ENCODE measurements around the gene NCOR2. TPM values are rescaled to one million over a fixed set of nuclear protein-coding genes. Genes with fewer than 3 reads are reported as not detected.
A peak's percentile ranks its signal among the peaks of the same experiment; 100 is the strongest.

Gene NCOR2
- total RNA-seq, 3 donors from 2014 or later: 127 to 160 (median 135) TPM

DNA sequence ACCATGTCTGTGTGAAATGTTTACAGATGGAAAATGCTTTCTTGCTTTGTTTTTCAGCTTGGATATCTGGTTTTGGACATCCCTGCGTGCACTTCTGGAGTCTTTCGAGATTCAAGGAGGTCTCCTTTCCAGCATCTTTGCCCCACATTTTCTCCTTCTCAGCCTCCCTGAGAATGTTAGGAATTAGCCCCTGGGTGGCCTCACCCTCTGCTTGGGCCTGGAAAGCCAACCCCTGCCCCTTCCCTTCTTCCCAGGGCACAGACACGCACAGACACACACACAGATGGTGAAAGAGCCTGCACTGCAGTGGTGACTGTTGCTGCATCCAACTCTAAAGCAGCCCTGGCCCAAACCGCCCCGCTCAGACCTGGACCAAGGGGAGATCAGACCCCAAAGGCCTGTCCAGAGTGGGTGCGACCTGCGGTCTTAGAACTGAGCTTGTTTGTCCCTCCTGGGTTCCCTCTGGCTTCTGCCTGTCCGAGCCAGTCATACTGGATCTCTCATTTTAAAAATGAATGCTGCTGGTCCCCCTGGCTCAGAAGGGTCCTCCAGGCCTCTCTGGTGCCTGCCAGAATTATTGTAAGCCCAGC, 8.7 kb upstream of the NCOR2 start:
- no peak for ATAC-seq
- Mint-ChIP-seq H3K27me3 (ENCODE audit: low read depth) (no peaks in the 10 kb centered on the region), H3K4me1 (ENCODE audit: low read depth) (no peaks in the 10 kb centered on the region), H3K36me3 (ENCODE audit: insufficient read depth) (no peaks in the 10 kb centered on the region), H3K4me3 (no peak overlapping the region), H3K9me3 (peaks cover 11% of the 10 kb centered on the region)
- DNase-seq: no peak

GRCh38 chr12:124573839-124574786, 6.7 kb upstream of the NCOR2 start:
- Mint-ChIP-seq H3K9me3 (peaks cover 3% of the 10 kb centered on the region), H3K4me1 (ENCODE audit: low read depth) (no peaks in the 10 kb centered on the region), H3K36me3 (ENCODE audit: insufficient read depth) (no peaks in the 10 kb centered on the region), H3K4me3 (no peak overlapping the region), H3K27me3 (ENCODE audit: low read depth) (no peaks in the 10 kb centered on the region)
- no peak for DNase-seq
- no peak for ATAC-seq

- Mint-ChIP-seq H3K4me1 (ENCODE audit: low read depth) (peaks cover 3% of the 10 kb centered on the region), H3K9me3 (no peaks in the 10 kb centered on the region), H3K27me3 (ENCODE audit: low read depth) (no peaks in the 10 kb centered on the region), H3K36me3 (ENCODE audit: insufficient read depth) (no peaks in the 10 kb centered on the region), H3K4me3 (no peak overlapping the region)
- DNase-seq (no peak), ATAC-seq (no peak)
These were observed 4.1 kb upstream of the NCOR2 start for GRCh38 chr12:124571556-124571955.

DNA sequence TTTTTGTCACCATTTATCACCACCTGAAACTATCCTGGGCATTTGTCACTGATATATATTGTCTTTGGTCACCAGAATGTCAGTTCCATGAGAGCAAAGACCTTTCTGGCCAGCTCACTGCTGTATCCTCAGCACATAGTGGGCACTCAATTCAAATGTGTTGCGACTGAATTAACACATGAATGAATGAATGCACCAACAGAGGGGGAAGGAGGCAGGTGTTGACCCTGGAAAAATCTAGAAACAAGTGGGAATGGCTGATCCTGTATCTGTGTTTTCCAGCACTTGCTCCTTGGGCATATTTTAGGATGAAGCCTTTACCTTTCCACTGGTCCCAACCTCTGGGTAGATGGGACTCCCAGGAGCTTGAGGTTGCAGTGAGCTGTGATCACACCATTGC, 3.4 kb upstream of the NCOR2 start:
- H3K27me3 Mint-ChIP-seq (ENCODE audit: low read depth): no peaks in the 10 kb centered on the region
- DNase-seq: no peak
- no peak for ATAC-seq
- H3K36me3 Mint-ChIP-seq (ENCODE audit: insufficient read depth): no peaks in the 10 kb centered on the region
- H3K4me1 Mint-ChIP-seq (ENCODE audit: low read depth): peaks cover 3% of the 10 kb centered on the region
- H3K9me3 Mint-ChIP-seq: no peaks in the 10 kb centered on the region
- no peak overlapping the region for H3K4me3 Mint-ChIP-seq

GRCh38 chr12:124569375-124570148, 2.1 kb upstream of the NCOR2 start:
- H3K4me1 Mint-ChIP-seq (ENCODE audit: low read depth): peaks cover 12% of the 10 kb centered on the region
- H3K36me3 Mint-ChIP-seq (ENCODE audit: insufficient read depth): no peaks in the 10 kb centered on the region
- no peaks in the 10 kb centered on the region for H3K9me3 Mint-ChIP-seq
- H3K4me3 Mint-ChIP-seq: no peak overlapping the region
- no peaks in the 10 kb centered on the region for H3K27me3 Mint-ChIP-seq (ENCODE audit: low read depth)
- ATAC-seq (no peak), DNase-seq (no peak)

DNA sequence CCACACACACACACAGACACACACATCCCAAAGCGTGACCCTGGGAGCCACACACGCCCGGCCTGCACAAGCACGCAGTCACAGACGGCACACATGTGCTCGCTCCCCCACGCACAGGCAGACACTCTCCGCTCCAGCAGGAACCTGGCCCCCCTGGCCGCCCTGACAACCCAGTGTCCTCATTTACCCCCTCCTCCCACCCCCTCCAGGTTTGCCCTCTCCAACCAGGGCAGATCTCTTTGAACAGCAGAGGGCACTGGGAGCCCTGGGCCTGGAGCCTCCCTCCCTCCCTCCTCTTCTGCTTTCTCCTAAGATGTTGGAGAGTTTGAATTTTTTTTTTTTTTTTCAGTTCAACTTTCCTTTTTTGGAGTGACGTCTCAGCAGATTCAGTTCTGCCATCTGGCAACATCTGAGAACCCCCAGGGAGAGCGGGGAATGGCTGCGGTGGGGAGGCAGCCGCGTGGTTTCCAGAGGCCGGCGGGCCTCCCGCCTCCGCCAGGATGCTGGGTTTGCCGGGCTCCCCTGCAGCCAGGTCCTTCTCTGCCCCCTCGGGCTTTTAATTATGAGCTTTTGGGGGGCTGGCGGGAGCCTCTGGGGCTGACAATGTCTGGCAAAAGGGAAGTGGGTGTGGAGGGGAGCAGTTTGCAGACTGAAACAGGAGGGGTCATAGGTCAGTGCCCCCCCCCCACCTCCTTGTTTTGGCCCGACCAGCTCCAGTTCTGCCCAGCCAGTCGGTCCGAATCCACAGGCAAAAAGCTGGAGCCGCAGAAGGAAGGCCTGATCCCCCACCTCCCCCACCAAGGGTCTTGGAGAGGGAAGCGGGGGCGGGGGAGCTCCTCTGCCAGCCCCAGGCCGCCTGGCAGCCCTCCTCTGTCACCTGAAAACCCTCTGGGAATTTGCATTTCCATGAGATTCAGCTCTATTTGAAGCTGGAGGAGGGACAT, 1.3 kb upstream of the NCOR2 start:
- no peak for ATAC-seq
- DNase-seq: no peak
- Mint-ChIP-seq H3K36me3 (ENCODE audit: insufficient read depth) (no peaks in the 10 kb centered on the region), H3K4me3 (no peak overlapping the region), H3K9me3 (no peaks in the 10 kb centered on the region), H3K27me3 (ENCODE audit: low read depth) (no peaks in the 10 kb centered on the region), H3K4me1 (ENCODE audit: low read depth) (peaks cover 17% of the 10 kb centered on the region)

DNA sequence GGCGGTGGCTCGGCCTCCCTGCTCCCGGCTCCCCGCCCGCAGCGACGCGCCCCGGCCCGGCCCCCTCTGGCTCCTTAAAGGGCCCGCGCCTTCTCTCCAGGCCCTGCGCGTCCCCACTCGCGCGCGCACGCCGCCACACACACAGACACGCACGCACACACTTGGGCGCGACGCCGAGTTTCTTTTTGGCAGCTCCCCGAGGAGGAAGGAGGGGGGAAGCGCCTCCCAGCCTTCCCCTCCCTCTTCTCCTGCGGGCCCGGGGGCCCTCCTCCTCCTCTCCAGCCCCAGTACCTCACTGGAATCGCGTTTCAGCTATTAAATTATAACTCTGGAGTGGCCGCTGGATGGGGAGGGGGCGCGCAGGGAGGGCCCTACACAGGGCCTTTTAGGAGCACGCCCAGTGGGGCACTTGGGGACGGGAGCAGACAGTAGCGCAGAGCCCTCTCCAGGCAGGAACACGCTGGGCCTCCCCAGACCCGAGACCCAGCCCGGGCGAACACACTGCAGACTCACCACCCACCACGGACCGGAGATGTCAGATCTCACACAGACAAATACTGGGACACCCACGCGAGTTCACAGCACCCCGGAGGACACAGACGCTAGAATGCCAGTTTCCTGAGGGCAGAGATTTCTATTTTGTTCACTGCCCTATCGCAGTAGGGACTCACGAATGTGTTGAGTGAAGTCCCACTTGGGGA, 411 bp upstream of the NCOR2 start:
- ATAC-seq: peak; percentile 74 to 79
- Mint-ChIP-seq H3K9me3 (no peaks in the 10 kb centered on the region), H3K36me3 (ENCODE audit: insufficient read depth) (no peaks in the 10 kb centered on the region), H3K4me3 (peak overlapping the region; percentile 83), H3K27me3 (ENCODE audit: low read depth) (no peaks in the 10 kb centered on the region), H3K4me1 (ENCODE audit: low read depth) (peaks cover 22% of the 10 kb centered on the region)
- DNase-seq: peak; percentile 82

- H3K27me3 Mint-ChIP-seq (ENCODE audit: low read depth): no peaks in the 10 kb centered on the region
- peaks cover 27% of the 10 kb centered on the region for H3K4me1 Mint-ChIP-seq (ENCODE audit: low read depth)
- peak; percentile 63 for DNase-seq
- peak overlapping the region; percentile 93 for H3K4me3 Mint-ChIP-seq
- H3K36me3 Mint-ChIP-seq (ENCODE audit: insufficient read depth): no peaks in the 10 kb centered on the region
- ATAC-seq: peak; percentile 60 to 64
- H3K9me3 Mint-ChIP-seq: no peaks in the 10 kb centered on the region
These were observed 1.0 kb downstream of the NCOR2 start for GRCh38 chr12:124566161-124566996.

GRCh38 chr12:124565656-124566160, 1.7 kb downstream of the NCOR2 start:
- Mint-ChIP-seq H3K9me3 (no peaks in the 10 kb centered on the region), H3K36me3 (ENCODE audit: insufficient read depth) (no peaks in the 10 kb centered on the region), H3K27me3 (ENCODE audit: low read depth) (no peaks in the 10 kb centered on the region), H3K4me3 (peak overlapping the region; percentile 93), H3K4me1 (ENCODE audit: low read depth) (peaks cover 34% of the 10 kb centered on the region)
- ATAC-seq (no peak), DNase-seq (no peak)

- ATAC-seq: no peak
- Mint-ChIP-seq H3K9me3 (no peaks in the 10 kb centered on the region), H3K4me1 (ENCODE audit: low read depth) (peaks cover 34% of the 10 kb centered on the region), H3K27me3 (ENCODE audit: low read depth) (no peaks in the 10 kb centered on the region), H3K36me3 (ENCODE audit: insufficient read depth) (no peaks in the 10 kb centered on the region), H3K4me3 (peak overlapping the region; percentile 93)
- no peak for DNase-seq
These were observed 2.4 kb downstream of the NCOR2 start for GRCh38 chr12:124564971-124565491.

DNA sequence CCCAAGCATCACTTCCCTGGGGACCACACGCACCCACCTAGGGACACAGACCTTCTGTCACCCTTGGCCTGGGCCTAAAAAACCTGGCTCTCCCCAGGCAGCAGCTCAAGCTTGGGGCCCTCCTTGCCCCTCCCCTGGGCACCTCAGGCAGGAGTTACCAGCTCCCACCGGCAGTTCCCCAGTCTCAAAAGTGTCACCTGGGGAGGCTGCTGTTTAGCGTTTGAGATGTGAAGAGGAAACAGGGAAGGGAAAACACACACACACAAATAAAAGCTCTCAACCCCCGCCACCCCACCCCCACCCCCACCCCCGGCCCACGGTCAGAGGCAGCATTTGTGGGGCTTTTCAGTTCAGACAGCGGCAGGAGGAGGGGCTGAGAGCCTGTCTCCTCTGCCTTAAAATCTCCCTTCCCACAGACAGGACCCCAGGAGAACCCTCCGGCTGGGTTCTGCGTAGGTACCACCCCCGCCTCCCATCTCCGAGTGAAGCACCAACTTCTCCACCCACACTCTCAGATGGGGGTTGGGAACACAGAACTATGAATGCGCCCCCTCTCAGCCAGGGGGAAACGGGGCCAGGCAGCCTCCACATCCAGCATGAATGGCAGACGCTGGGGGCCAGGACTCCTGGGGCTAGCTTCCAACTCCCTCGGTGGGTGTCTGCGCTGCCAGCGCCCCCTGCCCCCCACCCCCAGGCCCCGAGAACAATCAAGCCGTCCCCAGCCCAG, 3.0 kb downstream of the NCOR2 start:
- Mint-ChIP-seq H3K4me3 (peak overlapping the region; percentile 35), H3K4me1 (ENCODE audit: low read depth) (peaks cover 36% of the 10 kb centered on the region), H3K27me3 (ENCODE audit: low read depth) (no peaks in the 10 kb centered on the region), H3K9me3 (no peaks in the 10 kb centered on the region), H3K36me3 (ENCODE audit: insufficient read depth) (no peaks in the 10 kb centered on the region)
- DNase-seq (peak; percentile 20), ATAC-seq (no peak)

- no peak for ATAC-seq
- Mint-ChIP-seq H3K27me3 (ENCODE audit: low read depth) (no peaks in the 10 kb centered on the region), H3K36me3 (ENCODE audit: insufficient read depth) (no peaks in the 10 kb centered on the region), H3K9me3 (no peaks in the 10 kb centered on the region), H3K4me3 (no peak overlapping the region), H3K4me1 (ENCODE audit: low read depth) (peaks cover 37% of the 10 kb centered on the region)
- DNase-seq: no peak
These were observed 3.6 kb downstream of the NCOR2 start for GRCh38 chr12:124563809-124564208.
